ENCODE measurements around the gene TMEM40. TPM values are rescaled to one million over a fixed set of nuclear protein-coding genes. Genes with fewer than 3 reads are reported as not detected.

TMEM40 gene
- total and polyA plus RNA-seq, 9 donors, result 0.11 to 0.80 (median 0.20) TPM; not detected in 6

- Histone ChIP-seq H3K36me3 (no peaks in the 10 kb centered on the region), H3K27ac (no peak overlapping the region), H3K4me1 (ENCODE audit: insufficient read depth) (peaks cover 3% of the 10 kb centered on the region), H3K9me3 (no peaks in the 10 kb centered on the region), H3K27me3 (no peaks in the 10 kb centered on the region), H3K4me3 (no peak overlapping the region)
- no peak for DNase-seq
- WGBS, 3 donors, result 15 to 19% (median 17%) methylated on average over 7 of the region's 7 CpGs
- TF ChIP-seq EP300 (IDR thresholded peaks at IDR 0.05), result no peak
- TF ChIP-seq POLR2A (IDR thresholded peaks at IDR 0.05), result no peak
- TF ChIP-seq CTCF (IDR thresholded peaks at IDR 0.05), result no peak
- intact Hi-C loops (cut with DNase I), result loop anchor here in 1 of 4 donors (10.0 kb wide), 1 partner anchor 594 kb away; no protein-coding TSS in a partner anchor
These were observed 29.9 kb downstream of the TMEM40 start for GRCh38 chr3:12729051-12729651.

DNA sequence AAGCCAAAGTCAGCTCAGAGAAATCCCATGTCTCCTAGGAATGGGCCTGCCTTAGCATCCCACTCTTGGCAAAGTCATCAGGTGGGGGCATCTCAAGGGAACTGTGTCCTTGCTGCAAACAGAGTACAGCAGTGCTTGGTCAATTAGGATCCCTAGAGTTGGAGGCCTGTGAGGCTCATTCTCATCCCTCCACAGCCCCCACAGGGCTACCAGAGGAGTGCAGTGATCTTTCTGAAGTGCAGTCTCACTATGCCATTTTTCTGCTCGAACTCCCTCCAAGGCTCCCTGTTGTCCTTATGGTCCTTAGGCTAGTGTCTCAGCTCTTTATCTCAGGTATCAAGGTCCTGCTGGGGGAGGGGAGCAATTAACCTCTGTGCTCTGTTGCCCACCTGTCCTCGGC is 31.1 kb downstream of the TMEM40 start:
- no peak overlapping the region for H3K4me3 ChIP-seq
- peaks cover 3% of the 10 kb centered on the region for H3K4me1 ChIP-seq (ENCODE audit: insufficient read depth)
- no peaks in the 10 kb centered on the region for H3K27me3 ChIP-seq
- H3K9me3 ChIP-seq, result no peaks in the 10 kb centered on the region
- DNase-seq, result no peak
- TF ChIP-seq CTCF (IDR thresholded peaks at IDR 0.05), result no peak
- no peaks in the 10 kb centered on the region for H3K36me3 ChIP-seq
- WGBS, 3 donors, result 91 to 97% (median 94%) methylated on average over 2 of the region's 2 CpGs
- H3K27ac ChIP-seq, result no peak overlapping the region
- intact Hi-C loops (cut with DNase I), result loop anchor here in 1 of 4 donors (10.0 kb wide), 1 partner anchor 593 kb away; no protein-coding TSS in a partner anchor

GRCh38 chr3:12727481-12727880 is 31.6 kb downstream of the TMEM40 start:
- H3K27me3 ChIP-seq, result no peaks in the 10 kb centered on the region
- TF ChIP-seq EP300 (IDR thresholded peaks at IDR 0.05) (no peak), POLR2A (IDR thresholded peaks at IDR 0.05) (no peak), CTCF (IDR thresholded peaks at IDR 0.05) (no peak)
- no peak for DNase-seq
- 52 to 68% (median 52%) methylated on average over 3 of the region's 3 CpGs for WGBS, 3 donors
- no peaks in the 10 kb centered on the region for H3K9me3 ChIP-seq
- peaks cover 3% of the 10 kb centered on the region for H3K4me1 ChIP-seq (ENCODE audit: insufficient read depth)
- H3K27ac ChIP-seq, result no peak overlapping the region
- H3K36me3 ChIP-seq, result no peaks in the 10 kb centered on the region
- H3K4me3 ChIP-seq, result no peak overlapping the region
- intact Hi-C loops (cut with DNase I), result loop anchor here in 1 of 4 donors (10.0 kb wide), 1 partner anchor 593 kb away; no protein-coding TSS in a partner anchor

DNA sequence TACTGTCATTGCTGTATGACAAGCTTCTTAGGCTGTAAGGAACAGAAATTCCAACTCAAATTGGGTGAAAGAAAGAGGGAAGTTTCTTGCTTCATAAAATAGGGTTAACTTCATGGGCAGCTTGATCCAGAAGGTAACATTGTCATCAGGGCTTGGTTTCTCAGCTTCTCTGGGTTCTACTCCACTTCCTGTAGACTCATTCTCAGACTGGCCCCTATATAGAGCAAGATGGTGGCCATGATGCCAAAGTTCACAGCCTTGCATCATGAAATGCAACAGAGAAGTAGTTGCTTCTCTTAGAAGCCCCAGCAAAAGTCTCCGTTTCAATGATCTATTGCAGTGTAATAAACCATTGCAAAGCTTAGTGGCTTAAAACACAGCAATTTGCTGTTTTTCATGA is 33.6 kb downstream of the TMEM40 start:
- intact Hi-C loops (cut with DNase I), result loop anchor here in 1 of 4 donors (10.0 kb wide), 1 partner anchor 591 kb away; no protein-coding TSS in a partner anchor
- H3K4me1 ChIP-seq (ENCODE audit: insufficient read depth), result peaks cover 3% of the 10 kb centered on the region
- 71 to 88% (median 79%) methylated on average over 1 of the region's 1 CpG for WGBS, 3 donors
- TF ChIP-seq EP300 (IDR thresholded peaks at IDR 0.05) (no peak), CTCF (IDR thresholded peaks at IDR 0.05) (no peak)
- no peaks in the 10 kb centered on the region for H3K36me3 ChIP-seq
- DNase-seq, result no peak
- H3K9me3 ChIP-seq, result no peaks in the 10 kb centered on the region
- H3K27me3 ChIP-seq, result no peaks in the 10 kb centered on the region
- no peak overlapping the region for H3K4me3 ChIP-seq
- no peak overlapping the region for H3K27ac ChIP-seq
